ENCODE data around the gene CDH5. TPM values are rescaled to one million over a fixed set of nuclear protein-coding genes. Genes with fewer than 3 reads are reported as not detected.
A peak's percentile ranks its signal among the peaks of the same experiment; 100 is the strongest.

Gene CDH5
- total and polyA plus RNA-seq, 2 of the 8 experiments (the other 6 are each of a cell fraction or from before 2014, with no cell fraction given) = 0.32 TPM

DNA sequence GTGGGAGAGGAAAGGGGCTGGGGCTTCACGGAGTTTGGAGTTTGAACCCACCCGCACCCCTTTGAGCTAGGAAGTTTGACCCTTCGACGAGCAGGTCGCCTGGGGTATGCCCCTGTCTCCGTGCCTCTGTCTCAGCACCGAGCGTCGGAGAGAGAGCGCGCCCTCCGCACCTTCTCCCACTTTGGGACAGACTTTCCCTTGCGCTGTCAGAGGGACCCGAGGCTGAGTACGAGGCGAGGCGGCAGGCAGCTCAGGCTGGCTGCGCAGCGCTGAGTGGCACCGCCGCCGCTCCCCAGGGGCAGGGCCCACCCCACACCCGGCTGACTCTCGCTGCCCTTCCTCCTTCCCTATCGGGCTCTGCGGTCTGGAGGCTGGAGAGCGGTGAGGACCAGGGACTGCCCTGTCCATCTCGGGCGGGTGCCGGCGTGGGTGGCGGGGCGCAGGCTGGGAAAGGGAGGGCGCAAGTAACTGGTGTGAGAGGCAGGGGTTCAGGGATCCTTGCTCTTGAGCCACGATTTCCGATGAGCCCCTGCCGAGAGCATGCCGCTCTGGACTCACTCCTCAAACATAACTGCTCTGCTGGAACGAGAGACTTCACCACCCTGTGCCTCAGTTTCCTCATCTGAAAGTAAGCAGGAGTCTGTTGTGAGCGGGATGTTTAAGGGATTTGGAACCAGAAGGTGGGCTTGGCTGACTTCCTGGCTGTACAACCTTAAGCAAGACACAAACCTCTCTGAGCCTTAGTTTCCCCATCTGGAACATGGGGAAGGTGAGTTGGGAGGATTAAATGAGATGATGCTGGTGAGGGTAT is 61.6 kb downstream of the CDH5 start:
- FAIRE-seq = no peak
- peaks cover 11% of the 10 kb centered on the region for H3K23me2 ChIP-seq (ENCODE audit: low read depth, low read length)
- ChIA-PET CTCF (ENCODE audit: partially characterized antibody) (interaction anchor here (0.8 to 4.3 kb wide), 7 partner anchors 16 to 161 kb away, joined by 3 to 36 read pairs (median 6); no protein-coding TSS in a partner anchor), POLR2A (ENCODE audit: partially characterized antibody) (interaction anchor here (1.2 to 1.6 kb wide), 2 partner anchors 16 to 176 kb away, joined by 3 to 4 read pairs; no protein-coding TSS in a partner anchor)
- peaks cover 0 to 29% (median 21%) of the 10 kb centered on the region in 4 experiments; a peak in 6 of 7 replicates for H3K4me1 ChIP-seq (replicated peaks in 1 of 4; ENCODE audit: control insufficient read depth in 3 of 4, insufficient read depth in 4 of 4, low read length in 3 of 4)
- peaks cover 49 to 72% (median 59%) of the 10 kb centered on the region in 4 experiments for H3K27me3 ChIP-seq (replicated peaks in 1 of 4; ENCODE audit: control insufficient read depth in 3 of 4, extremely low read depth in 1 of 4, insufficient read depth in 3 of 4, low read length in 3 of 4)
- H3K23ac ChIP-seq (ENCODE audit: insufficient read length) = no peak overlapping the region
- peak overlapping the region; percentile 67 to 86 for H3K4me2 ChIP-seq (ENCODE audit: insufficient read depth in 1 of 2, low read depth in 2 of 2, low read length in 2 of 2)
- no peak overlapping the region for H4K5ac ChIP-seq (ENCODE audit: insufficient read length, low read depth, low read length)
- peaks cover 4 to 11% of the 10 kb centered on the region in 2 experiments for H4K20me1 ChIP-seq (replicated peaks in 1 of 2; ENCODE audit: control insufficient read depth in 1 of 2, insufficient read depth in 2 of 2, low read length in 2 of 2)
- H3K79me1 ChIP-seq (ENCODE audit: low read depth, low read length) = no peaks in the 10 kb centered on the region
- no peak overlapping the region for H2BK15ac ChIP-seq (ENCODE audit: low read length)
- H3K14ac ChIP-seq (ENCODE audit: insufficient read length) = no peak overlapping the region
- no peaks in the 10 kb centered on the region for H3K36me3 ChIP-seq (ENCODE audit: control insufficient read depth in 2 of 4, insufficient read depth in 4 of 4, low read length in 3 of 4)
- no peak overlapping the region for H2BK12ac ChIP-seq (ENCODE audit: low read depth, low read length)
- H3K27ac ChIP-seq (ENCODE audit: low read depth, low read length) = no peak overlapping the region
- no peak overlapping the region for H4K91ac ChIP-seq (replicated peaks; ENCODE audit: insufficient read length, low read length)
- peak overlapping the region; percentile 1; the same call in 1 of the 2 replicates for H2AFZ ChIP-seq (ENCODE audit: low read length)
- H3K9ac ChIP-seq (replicated peaks in 1 of 4; ENCODE audit: extremely low read depth in 1 of 4, low read depth in 3 of 4, low read length in 3 of 4) = no peak overlapping the region
- 0 out of 2 replicates have a peak overlapping the region, but pooled peaks have one; percentile 10 for H3K18ac ChIP-seq (ENCODE audit: extremely low read depth, low read length)
- peak in 1 of 2 experiments; percentile 73 for DNase-seq (ENCODE audit: low read depth in 1 of 2, low spot score in 2 of 2)
- 8% methylated on average over 26 of the region's 40 CpGs; no CpG with 5 or more reads in 1 of the 2 experiments for WGBS, 2 experiments (ENCODE audit: extremely low coverage in 1 of 2, insufficient coverage in 1 of 2, insufficient read length in 1 of 2, insufficient replicate concordance in 2 of 2, low coverage in 1 of 2, low lambda C conversion rate in 2 of 2, missing lambda C conversion rate in 1 of 2)
- no peaks in the 10 kb centered on the region for H3K79me2 ChIP-seq (ENCODE audit: control insufficient read depth in 1 of 2, insufficient read depth in 2 of 2, low read length in 2 of 2)
- H2BK5ac ChIP-seq (ENCODE audit: low read depth, low read length) = no peak overlapping the region
- no peaks in the 10 kb centered on the region for H3K9me3 ChIP-seq (ENCODE audit: insufficient read depth in 2 of 2, low read depth in 1 of 2, low read length in 1 of 2)
- H3K4ac ChIP-seq (replicated peaks; ENCODE audit: insufficient read length, low read depth, low read length) = no peak overlapping the region
- H2BK20ac ChIP-seq (ENCODE audit: low read length) = no peak overlapping the region
- H2AK5ac ChIP-seq (ENCODE audit: low read depth, low read length) = no peak overlapping the region
- H4K8ac ChIP-seq (ENCODE audit: extremely low read depth, insufficient read depth, low read length) = no peak overlapping the region; the same call in 1 of the 2 replicates
- H2BK120ac ChIP-seq (replicated peaks; ENCODE audit: low read depth, low read length) = no peak overlapping the region
- peak overlapping the region; percentile 24 to 65 (median 40) for H3K4me3 ChIP-seq (ENCODE audit: extremely low read depth in 1 of 4, insufficient read depth in 2 of 4, low read depth in 3 of 4, low read length in 4 of 4)
- H3K56ac ChIP-seq (replicated peaks; ENCODE audit: insufficient read length, low read depth, low read length) = no peak overlapping the region
- TF ChIP-seq GABPA (IDR thresholded peaks at IDR 0.05; ENCODE audit: borderline replicate concordance, insufficient read depth, low read length) (0 out of 2 replicates have a peak, but pooled peaks have one; percentile 33), EZH2 (IDR thresholded peaks at IDR 0.05; ENCODE audit: low read depth, low read length, severe bottlenecking) (peak; percentile 94), TEAD4 (IDR thresholded peaks at IDR 0.05; ENCODE audit: low read depth, low read length) (no peak), SUZ12 (IDR thresholded peaks at IDR 0.05; ENCODE audit: low read length) (peak; percentile 93), SP1 (IDR thresholded peaks at IDR 0.05; ENCODE audit: low read depth, low read length) (no peak), MAX (IDR thresholded peaks at IDR 0.05) (0 out of 2 replicates have a peak, but pooled peaks have one; percentile 7), PHF8 (conservative IDR thresholded peaks at IDR 0.05; ENCODE audit: low read depth, low read length) (no peak), RNF2 (IDR thresholded peaks at IDR 0.05; ENCODE audit: borderline replicate concordance, low read depth, low read length, missing control alignments, poor library complexity, severe bottlenecking) (peak; percentile 24)
- TF ChIP-seq, protein P1, sequence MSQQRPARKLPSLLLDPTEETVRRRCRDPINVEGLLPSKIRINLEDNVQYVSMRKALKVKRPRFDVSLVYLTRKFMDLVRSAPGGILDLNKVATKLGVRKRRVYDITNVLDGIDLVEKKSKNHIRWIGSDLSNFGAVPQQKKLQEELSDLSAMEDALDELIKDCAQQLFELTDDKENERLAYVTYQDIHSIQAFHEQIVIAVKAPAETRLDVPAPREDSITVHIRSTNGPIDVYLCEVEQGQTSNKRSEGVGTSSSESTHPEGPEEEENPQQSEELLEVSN (IDR thresholded peaks at IDR 0.05) = no peak
